Tibial nerve (tissue), 4 donors: ENCODE data around the gene OR52N5. TPM values are rescaled to one million over a fixed set of nuclear protein-coding genes. Genes with fewer than 3 reads are reported as not detected.

Source experiments
- DNase-seq, 2 donors: peaks; one replicate each; pipeline ENCODE4 v3.0.0-alpha.2; 2019; ENCODE audit warnings: low spot score in 2 of 2
- H3K27ac ChIP-seq, 4 donors: fragments of 200-600 bp; sonication (generic) in 3 of 4; one replicate each; pipeline ENCODE4 v1.5.1; 2017 to 2019; ENCODE audit warnings: mild to moderate bottlenecking in 1 of 4
- H3K27me3 ChIP-seq, 2 donors: fragments of 200-600 bp; sonication (generic) in 1 of 2; one replicate each; pipeline versions ENCODE4 v1.5.1 to v1.6.0; 2017 to 2019
- H3K36me3 ChIP-seq, 3 donors: fragments of 200-600 bp; sonication (generic); one replicate each; pipeline ENCODE4 v1.5.1; 2018 to 2019
- H3K4me1 ChIP-seq, 4 donors: fragments of 200-600 bp; sonication (generic) in 3 of 4; one replicate each; pipeline ENCODE4 v1.5.1; 2017 to 2019
- H3K4me3 ChIP-seq, 4 donors: fragments of 200-600 bp; sonication (generic) in 3 of 4; one replicate each; pipeline ENCODE4 v1.5.1; 2017 to 2019; ENCODE audit warnings: mild to moderate bottlenecking in 1 of 4, moderate library complexity in 1 of 4
- H3K9me3 ChIP-seq, 4 donors: fragments of 200-600 bp; sonication (generic) in 3 of 4; one replicate each; pipeline ENCODE4 v1.5.1; 2017 to 2019
- CTCF ChIP-seq, 5 experiments: fragments of 200-600 bp in 3 of 5; fragments of 450-650 bp in 2 of 5; sonication (generic) in 3 of 5; IDR thresholded peaks; one replicate each; pipeline ENCODE4 v1.5.1; 2016 to 2019; ENCODE audit warnings: antibody characterized with exemption in 5 of 5, mild to moderate bottlenecking in 3 of 5, moderate library complexity in 2 of 5
- EP300 ChIP-seq, 2 donors: sonication (generic); formaldehyde crosslinking; IDR thresholded peaks; one replicate each; pipeline ENCODE4 v1.6.1; 2017; ENCODE audit warnings: antibody characterized with exemption in 2 of 2, mild to moderate bottlenecking in 1 of 2
- POLR2A ChIP-seq, 2 donors: fragments of 450-650 bp; IDR thresholded peaks; one replicate each; pipeline ENCODE4 v1.6.1; 2017; ENCODE audit warnings: antibody characterized with exemption in 2 of 2, mild to moderate bottlenecking in 2 of 2, moderate library complexity in 2 of 2
- WGBS, 2 donors: methylation state at CpG; one replicate each; pipeline ENCODE4 v1.1.5; 2018; 5-methylcytosine and 5-hydroxymethylcytosine counted together
- total RNA-seq, 4 donors: library from RNA; depleted of rRNA; stranded (reverse); fragments of >200 nt; gene quantifications; one replicate each; pipeline ENCODE4 v1.1.0, GENCODE V29; 2016

Gene OR52N5
- total RNA-seq = not detected

GRCh38 chr11:5783255-5783654 lies at the start of gene OR52N5:
Gene OR52N5, minus strand, starts transcription at chr11:5783355. Its CDS starts 4,721 bp downstream, at chr11:5778634.
- WGBS, 2 donors = 46 to 55% methylated on average over 4 of the region's 4 CpGs
- TF ChIP-seq EP300 (IDR thresholded peaks at IDR 0.05) (no peak), CTCF (IDR thresholded peaks at IDR 0.05) (no peak), POLR2A (IDR thresholded peaks at IDR 0.05) (no peak)
- Histone ChIP-seq H3K9me3 (no peaks in the 10 kb centered on the region), H3K4me1 (no peaks in the 10 kb centered on the region), H3K36me3 (no peaks in the 10 kb centered on the region), H3K27ac (no peak within 1 kb of the TSS), H3K4me3 (no peak within 1 kb of the TSS), H3K27me3 (no peaks in the 10 kb centered on the region)
- no peak for DNase-seq

- no peaks in the 10 kb centered on the region for H3K9me3 ChIP-seq
- DNase-seq = no peak
- H3K4me1 ChIP-seq = no peaks in the 10 kb centered on the region
- no peak overlapping the region for H3K27ac ChIP-seq
- no peaks in the 10 kb centered on the region for H3K36me3 ChIP-seq
- no peaks in the 10 kb centered on the region for H3K27me3 ChIP-seq
- WGBS, 2 donors = 45 to 68% methylated on average over 6 of the region's 6 CpGs
- no peak overlapping the region for H3K4me3 ChIP-seq
- TF ChIP-seq POLR2A (IDR thresholded peaks at IDR 0.05) (no peak), CTCF (IDR thresholded peaks at IDR 0.05) (no peak), EP300 (IDR thresholded peaks at IDR 0.05) (no peak)
Measured at GRCh38 chr11:5831196-5831829, 48.2 kb upstream of the OR52N5 start.

- no peak for DNase-seq
- Histone ChIP-seq H3K4me1 (peaks cover 0 to 5% (median 0%) of the 10 kb centered on the region in 4 donors), H3K27ac (no peak overlapping the region), H3K27me3 (no peaks in the 10 kb centered on the region), H3K36me3 (no peaks in the 10 kb centered on the region), H3K9me3 (no peaks in the 10 kb centered on the region), H3K4me3 (no peak overlapping the region)
- 28 to 32% methylated on average over 1 of the region's 1 CpG for WGBS, 2 donors
- no peak for TF ChIP-seq EP300 (IDR thresholded peaks at IDR 0.05)
- no peak for TF ChIP-seq CTCF (IDR thresholded peaks at IDR 0.05)
- no peak for TF ChIP-seq POLR2A (IDR thresholded peaks at IDR 0.05)
Measured at GRCh38 chr11:5818245-5818886, 35.2 kb upstream of the OR52N5 start.

GRCh38 chr11:5815534-5815933 lies 32.4 kb upstream of the OR52N5 start:
- no peak for DNase-seq
- Histone ChIP-seq H3K27ac (no peak overlapping the region), H3K27me3 (no peaks in the 10 kb centered on the region), H3K36me3 (no peaks in the 10 kb centered on the region), H3K4me1 (peaks cover 0 to 5% (median 0%) of the 10 kb centered on the region in 4 donors), H3K9me3 (no peaks in the 10 kb centered on the region), H3K4me3 (no peak overlapping the region)
- TF ChIP-seq CTCF (IDR thresholded peaks at IDR 0.05) = no peak
- no peak for TF ChIP-seq POLR2A (IDR thresholded peaks at IDR 0.05)
- no peak for TF ChIP-seq EP300 (IDR thresholded peaks at IDR 0.05)
- WGBS, 2 donors = 46 to 54% methylated on average over 4 of the region's 4 CpGs
